HAP-1 (cell line): ENCODE data around the gene RNGTT.
A peak's percentile ranks its signal among the peaks of the same experiment; 100 is the strongest.
"Not testable (repeated sequence)": the region's sequence is repeated elsewhere in the genome, so short reads cannot be mapped to it uniquely, and the experiment has no call there.

Source experiments
- DNase-seq, 2 experiments: peaks; one replicate each; pipeline ENCODE4 v3.0.0-alpha.2; 2016 to 2020; ENCODE audit warnings: low spot score in 2 of 2
- H3K27me3 ChIP-seq: fragments of 250-450 bp; sonication (Bioruptor Pico); 2 replicates; pipeline ENCODE4 v1.5.1; 2020; ENCODE audit warnings: low read depth, mild to moderate bottlenecking, moderate library complexity
- H3K36me3 ChIP-seq: fragments of 250-450 bp; sonication (Bioruptor Pico); replicated peaks from 2 replicates; pipeline ENCODE4 v1.5.1; 2020; ENCODE audit warnings: mild to moderate bottlenecking
- H3K4me1 ChIP-seq: fragments of 250-450 bp; sonication (Bioruptor Pico); 2 replicates; pipeline ENCODE4 v1.5.1; 2020; ENCODE audit warnings: mild to moderate bottlenecking
- H3K4me3 ChIP-seq: fragments of 250-450 bp; sonication (Bioruptor Pico); 2 replicates; pipeline ENCODE4 v1.5.1; 2020; ENCODE audit warnings: mild to moderate bottlenecking, moderate library complexity
- H3K9me3 ChIP-seq: fragments of 250-450 bp; sonication (Bioruptor Pico); 2 replicates; pipeline ENCODE4 v1.5.1; 2020; ENCODE audit warnings: mild to moderate bottlenecking, moderate library complexity
- in situ Hi-C: fragments of 300-500 bp; cut with MboI; formaldehyde crosslinking; loops from 3 replicates; pipeline ENCODE4 v1.14.3; 2020; ENCODE audit warnings: low sequenced_read_pairs, inconsistent platforms, mixed read lengths

RNGTT gene

GRCh38 chr6:88823998-88824397, 139.4 kb downstream of the RNGTT start:
- Histone ChIP-seq H3K36me3 (no peaks in the 10 kb centered on the region), H3K4me3 (no peak overlapping the region), H3K9me3 (no peaks in the 10 kb centered on the region), H3K4me1 (peaks cover 8% of the 10 kb centered on the region), H3K27me3 (no peaks in the 10 kb centered on the region)
- in situ Hi-C loops, result no loop called here
- DNase-seq, result no peak

GRCh38 chr6:88815491-88815890, 147.9 kb downstream of the RNGTT start:
- H3K9me3 ChIP-seq, result no peaks in the 10 kb centered on the region
- in situ Hi-C loops, result no loop called here
- H3K4me1 ChIP-seq, result no peaks in the 10 kb centered on the region
- no peaks in the 10 kb centered on the region for H3K36me3 ChIP-seq
- H3K27me3 ChIP-seq, result no peaks in the 10 kb centered on the region
- no peak overlapping the region for H3K4me3 ChIP-seq
- DNase-seq, result no peak

- no peak overlapping the region for H3K4me3 ChIP-seq
- no peaks in the 10 kb centered on the region for H3K27me3 ChIP-seq
- DNase-seq, result no peak
- no peaks in the 10 kb centered on the region for H3K36me3 ChIP-seq
- in situ Hi-C loops, result no loop called here
- H3K4me1 ChIP-seq, result no peaks in the 10 kb centered on the region
- no peaks in the 10 kb centered on the region for H3K9me3 ChIP-seq
These were observed 148.5 kb downstream of the RNGTT start for GRCh38 chr6:88814909-88815308.

GRCh38 chr6:88813045-88813444, 150.4 kb downstream of the RNGTT start:
- Histone ChIP-seq H3K9me3 (no peaks in the 10 kb centered on the region), H3K27me3 (no peaks in the 10 kb centered on the region), H3K4me1 (no peaks in the 10 kb centered on the region), H3K4me3 (no peak overlapping the region), H3K36me3 (no peaks in the 10 kb centered on the region)
- no peak for DNase-seq
- in situ Hi-C loops, result no loop called here

- Histone ChIP-seq H3K27me3 (no peaks in the 10 kb centered on the region), H3K4me1 (no peaks in the 10 kb centered on the region), H3K4me3 (no peak overlapping the region), H3K36me3 (no peaks in the 10 kb centered on the region), H3K9me3 (peaks cover 3% of the 10 kb centered on the region)
- in situ Hi-C loops, result no loop called here
- no peak for DNase-seq
These were observed 152.7 kb downstream of the RNGTT start for GRCh38 chr6:88810701-88811100.

- H3K27me3 ChIP-seq, result no peaks in the 10 kb centered on the region
- H3K4me3 ChIP-seq, result no peak overlapping the region
- no peaks in the 10 kb centered on the region for H3K4me1 ChIP-seq
- H3K9me3 ChIP-seq, result peaks cover 3% of the 10 kb centered on the region
- in situ Hi-C loops, result no loop called here
- no peaks in the 10 kb centered on the region for H3K36me3 ChIP-seq
- DNase-seq, result no peak
These were observed 153.3 kb downstream of the RNGTT start for GRCh38 chr6:88810089-88810488.

GRCh38 chr6:88808381-88808780, 155.0 kb downstream of the RNGTT start:
- H3K9me3 ChIP-seq, result peaks cover 3% of the 10 kb centered on the region
- no peaks in the 10 kb centered on the region for H3K36me3 ChIP-seq
- no peaks in the 10 kb centered on the region for H3K4me1 ChIP-seq
- in situ Hi-C loops, result no loop called here
- no peak for DNase-seq
- H3K27me3 ChIP-seq, result no peaks in the 10 kb centered on the region
- no peak overlapping the region for H3K4me3 ChIP-seq

- Histone ChIP-seq H3K9me3 (peaks cover 3% of the 10 kb centered on the region), H3K27me3 (no peaks in the 10 kb centered on the region), H3K36me3 (no peaks in the 10 kb centered on the region), H3K4me3 (no peak overlapping the region), H3K4me1 (no peaks in the 10 kb centered on the region)
- no peak for DNase-seq
- in situ Hi-C loops, result no loop called here
These were observed 155.8 kb downstream of the RNGTT start for GRCh38 chr6:88807622-88808021.

GRCh38 chr6:88806728-88807127, 156.7 kb downstream of the RNGTT start:
- in situ Hi-C loops, result no loop called here
- H3K4me1 ChIP-seq, result no peaks in the 10 kb centered on the region; the same call in 1 of the 2 replicates
- H3K27me3 ChIP-seq, result no peaks in the 10 kb centered on the region
- no peak overlapping the region for H3K4me3 ChIP-seq
- no peak for DNase-seq
- no peaks in the 10 kb centered on the region for H3K36me3 ChIP-seq
- H3K9me3 ChIP-seq, result peaks cover 3% of the 10 kb centered on the region

- H3K36me3 ChIP-seq, result no peaks in the 10 kb centered on the region
- no peak overlapping the region for H3K4me3 ChIP-seq
- H3K4me1 ChIP-seq, result no peaks in the 10 kb centered on the region; the same call in 1 of the 2 replicates
- in situ Hi-C loops, result no loop called here
- no peaks in the 10 kb centered on the region for H3K27me3 ChIP-seq
- no peak for DNase-seq
- H3K9me3 ChIP-seq, result peaks cover 3% of the 10 kb centered on the region
These were observed 158.7 kb downstream of the RNGTT start for GRCh38 chr6:88804701-88805100.

GRCh38 chr6:88785478-88785877, 177.9 kb downstream of the RNGTT start:
- DNase-seq, result no peak
- Histone ChIP-seq H3K36me3 (no peaks in the 10 kb centered on the region), H3K27me3 (no peaks in the 10 kb centered on the region), H3K4me3 (no peak overlapping the region), H3K4me1 (no peaks in the 10 kb centered on the region), H3K9me3 (no peaks in the 10 kb centered on the region)
- in situ Hi-C loops, result no loop called here

GRCh38 chr6:88780714-88781389, 182.6 kb downstream of the RNGTT start:
- Histone ChIP-seq H3K27me3 (no peaks in the 10 kb centered on the region), H3K4me1 (no peaks in the 10 kb centered on the region), H3K4me3 (no peak overlapping the region), H3K36me3 (no peaks in the 10 kb centered on the region), H3K9me3 (no peaks in the 10 kb centered on the region)
- in situ Hi-C loops, result no loop called here
- DNase-seq, result peak; percentile 74 to 78

GRCh38 chr6:88775866-88776571, 187.4 kb downstream of the RNGTT start:
- no peak for DNase-seq
- Histone ChIP-seq H3K4me1 (no peaks in the 10 kb centered on the region), H3K36me3 (no peaks in the 10 kb centered on the region), H3K27me3 (no peaks in the 10 kb centered on the region), H3K9me3 (no peaks in the 10 kb centered on the region), H3K4me3 (no peak overlapping the region)
- in situ Hi-C loops, result no loop called here

GRCh38 chr6:88768114-88768513, 195.3 kb downstream of the RNGTT start:
- H3K36me3 ChIP-seq, H3K4me1 ChIP-seq, H3K4me3 ChIP-seq, DNase-seq, in situ Hi-C loops, H3K27me3 ChIP-seq, H3K9me3 ChIP-seq: not testable (repeated sequence)
